Upper lobe of left lung (tissue), 6 donors: ENCODE results near the gene TTYH3. TPM values are rescaled to one million over a fixed set of nuclear protein-coding genes. Genes with fewer than 3 reads are reported as not detected.

ENCODE experiments used
- ATAC-seq, 2 donors: fragments of 200-7000 bp; cut with Tn5 transposase; one replicate each; pipeline ENCODE4 v1.9.1; 2022; ENCODE audit warnings: mild to moderate bottlenecking in 2 of 2, moderate library complexity in 2 of 2; ENCODE audit not compliant: low FRiP score in 2 of 2
- DNase-seq, 2 donors: peaks; one replicate each; pipeline ENCODE4 v3.0.0-alpha.2; 2019 to 2020
- H3K27ac ChIP-seq, 4 donors: fragments of 200-600 bp; sonication (generic); one replicate each; pipeline ENCODE4 v1.5.1; 2016 to 2019
- H3K27me3 ChIP-seq, 4 donors: fragments of 200-600 bp; sonication (generic); one replicate each; pipeline ENCODE4 v1.5.1; 2017 to 2019
- H3K36me3 ChIP-seq, 4 donors: fragments of 200-600 bp; sonication (generic); one replicate each; pipeline ENCODE4 v1.5.1; 2016 to 2019
- H3K4me1 ChIP-seq, 4 donors: fragments of 200-600 bp; sonication (generic); one replicate each; pipeline ENCODE4 v1.5.1; 2018 to 2019
- H3K4me3 ChIP-seq, 4 donors: fragments of 200-600 bp; sonication (generic); one replicate each; pipeline ENCODE4 v1.5.1; 2017 to 2019; ENCODE audit warnings: mild to moderate bottlenecking in 2 of 4, moderate library complexity in 1 of 4
- H3K9me3 ChIP-seq, 4 donors: fragments of 200-600 bp; sonication (generic); one replicate each; pipeline ENCODE4 v1.5.1; 2018 to 2019
- EP300 ChIP-seq, 4 donors: sonication (generic); formaldehyde crosslinking; IDR thresholded peaks; one replicate each; pipeline ENCODE4 v1.5.1; 2017; ENCODE audit warnings: antibody characterized with exemption in 4 of 4, control low read depth in 2 of 4
- POLR2A ChIP-seq, 4 donors: fragments of 450-650 bp; IDR thresholded peaks; one replicate each; pipeline ENCODE4 v1.5.1; 2016 to 2017; ENCODE audit warnings: antibody characterized with exemption in 4 of 4, mild to moderate bottlenecking in 2 of 4
- POLR2AphosphoS5 ChIP-seq, 2 donors: sonication (generic); formaldehyde crosslinking; IDR thresholded peaks; one replicate each; pipeline ENCODE4 v1.5.1; 2017; ENCODE audit warnings: antibody characterized with exemption in 2 of 2
- WGBS, 2 donors: methylation state at CpG; one replicate each; pipeline ENCODE4 v1.1.5; 2017 to 2018; 5-methylcytosine and 5-hydroxymethylcytosine counted together
- total RNA-seq, 6 donors: library from RNA; depleted of rRNA in 4 of 6; stranded (reverse); fragments of >200 nt in 4 of 6; gene quantifications; one replicate each; pipeline versions ENCODE4 v1.1.0 to v1.2.1, GENCODE V29; 2016 to 2021
- TF ChIP-seq, protein P1 (sequence below), 6 experiments: fragments of 450-650 bp in 4 of 6; fragments of 200-600 bp in 2 of 6; sonication (generic) in 2 of 6; IDR thresholded peaks; one replicate each; pipeline ENCODE4 v1.5.1; 2016 to 2019; ENCODE audit warnings: antibody characterized with exemption in 6 of 6
- donor health status: DM: no; HTN: no; CAD: no; lungs with moderate emphysema.
- donor health status: DM: no; HTN: yes; CAD: no; lungs with severe emphysema.

Gene TTYH3
- total RNA-seq, 6 donors from 2014 or later, result 16.5 to 69.6 (median 58.1) TPM

DNA sequence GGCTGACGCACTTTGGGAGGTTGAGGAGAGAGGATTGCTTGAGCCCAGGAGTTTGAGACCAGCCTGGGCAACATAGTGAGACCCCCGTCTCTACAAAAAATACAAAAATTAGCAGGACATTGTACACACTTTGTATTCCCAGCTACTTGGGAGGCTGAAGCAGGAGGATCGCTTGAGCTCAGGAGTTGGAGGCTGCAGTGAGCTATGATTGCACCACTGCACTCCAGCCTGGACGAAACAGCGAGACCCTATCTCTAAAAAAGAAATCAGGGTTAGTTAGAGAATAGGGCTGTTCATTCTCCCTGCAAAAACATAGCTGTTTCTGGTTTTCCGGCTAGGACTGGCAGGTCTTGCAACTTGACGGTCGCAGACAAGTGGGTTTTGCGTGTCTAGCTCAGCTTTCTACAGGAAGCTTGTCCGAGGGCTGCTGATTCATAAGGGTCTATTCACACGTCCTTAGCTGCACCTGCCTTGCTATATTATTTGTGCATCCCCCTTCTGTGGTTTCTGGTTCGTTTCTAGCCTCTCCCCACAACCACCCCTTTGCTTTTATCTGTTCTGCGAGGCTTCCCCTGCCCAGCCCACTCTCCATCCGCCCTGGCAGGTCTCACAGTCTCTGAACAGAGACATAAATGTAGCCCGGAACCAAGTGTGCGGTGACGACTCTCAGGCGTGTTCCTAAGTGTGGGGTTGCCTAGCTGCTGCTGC is 66.9 kb downstream of the TTYH3 start:
- Histone ChIP-seq H3K27ac (no peak overlapping the region), H3K4me1 (peaks cover 0 to 8% (median 0%) of the 10 kb centered on the region in 4 donors), H3K27me3 (no peaks in the 10 kb centered on the region), H3K36me3 (no peaks in the 10 kb centered on the region), H3K4me3 (no peak overlapping the region), H3K9me3 (no peaks in the 10 kb centered on the region)
- ATAC-seq, result no peak
- 50 to 52% methylated on average over 17 to 18 of the region's 18 CpGs for WGBS, 2 donors
- TF ChIP-seq, protein P1, sequence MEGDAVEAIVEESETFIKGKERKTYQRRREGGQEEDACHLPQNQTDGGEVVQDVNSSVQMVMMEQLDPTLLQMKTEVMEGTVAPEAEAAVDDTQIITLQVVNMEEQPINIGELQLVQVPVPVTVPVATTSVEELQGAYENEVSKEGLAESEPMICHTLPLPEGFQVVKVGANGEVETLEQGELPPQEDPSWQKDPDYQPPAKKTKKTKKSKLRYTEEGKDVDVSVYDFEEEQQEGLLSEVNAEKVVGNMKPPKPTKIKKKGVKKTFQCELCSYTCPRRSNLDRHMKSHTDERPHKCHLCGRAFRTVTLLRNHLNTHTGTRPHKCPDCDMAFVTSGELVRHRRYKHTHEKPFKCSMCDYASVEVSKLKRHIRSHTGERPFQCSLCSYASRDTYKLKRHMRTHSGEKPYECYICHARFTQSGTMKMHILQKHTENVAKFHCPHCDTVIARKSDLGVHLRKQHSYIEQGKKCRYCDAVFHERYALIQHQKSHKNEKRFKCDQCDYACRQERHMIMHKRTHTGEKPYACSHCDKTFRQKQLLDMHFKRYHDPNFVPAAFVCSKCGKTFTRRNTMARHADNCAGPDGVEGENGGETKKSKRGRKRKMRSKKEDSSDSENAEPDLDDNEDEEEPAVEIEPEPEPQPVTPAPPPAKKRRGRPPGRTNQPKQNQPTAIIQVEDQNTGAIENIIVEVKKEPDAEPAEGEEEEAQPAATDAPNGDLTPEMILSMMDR (IDR thresholded peaks at IDR 0.05), result no peak
- no peak for TF ChIP-seq EP300 (IDR thresholded peaks at IDR 0.05)
- TF ChIP-seq POLR2A (IDR thresholded peaks at IDR 0.05), result no peak
- no peak for TF ChIP-seq POLR2AphosphoS5 (IDR thresholded peaks at IDR 0.05)
- no peak for DNase-seq

DNA sequence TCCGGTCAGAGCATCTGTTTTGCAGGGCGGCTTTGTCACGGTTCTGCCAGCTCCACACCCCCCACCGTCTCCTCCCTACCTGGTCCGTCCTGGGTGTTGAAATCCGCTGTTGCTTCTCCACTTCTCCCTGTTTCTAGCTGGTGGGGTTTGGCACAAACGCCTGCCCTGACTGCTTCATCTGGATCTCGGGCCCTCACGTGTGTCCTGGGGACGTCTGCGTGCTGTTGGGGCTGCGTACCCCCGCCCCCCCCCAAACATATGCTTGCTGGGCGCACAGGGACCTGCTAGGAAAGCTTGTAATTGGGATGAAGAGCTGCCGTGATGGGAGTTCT is 67.5 kb downstream of the TTYH3 start:
- ATAC-seq, result no peak
- Histone ChIP-seq H3K27ac (no peak overlapping the region), H3K4me3 (no peak overlapping the region), H3K9me3 (no peaks in the 10 kb centered on the region), H3K27me3 (no peaks in the 10 kb centered on the region), H3K36me3 (no peaks in the 10 kb centered on the region), H3K4me1 (peaks cover 0 to 8% (median 0%) of the 10 kb centered on the region in 4 donors)
- DNase-seq, result no peak
- TF ChIP-seq POLR2A (IDR thresholded peaks at IDR 0.05) (no peak), EP300 (IDR thresholded peaks at IDR 0.05) (no peak), POLR2AphosphoS5 (IDR thresholded peaks at IDR 0.05) (no peak)
- 39 to 63% methylated on average over 15 of the region's 15 CpGs for WGBS, 2 donors

DNA sequence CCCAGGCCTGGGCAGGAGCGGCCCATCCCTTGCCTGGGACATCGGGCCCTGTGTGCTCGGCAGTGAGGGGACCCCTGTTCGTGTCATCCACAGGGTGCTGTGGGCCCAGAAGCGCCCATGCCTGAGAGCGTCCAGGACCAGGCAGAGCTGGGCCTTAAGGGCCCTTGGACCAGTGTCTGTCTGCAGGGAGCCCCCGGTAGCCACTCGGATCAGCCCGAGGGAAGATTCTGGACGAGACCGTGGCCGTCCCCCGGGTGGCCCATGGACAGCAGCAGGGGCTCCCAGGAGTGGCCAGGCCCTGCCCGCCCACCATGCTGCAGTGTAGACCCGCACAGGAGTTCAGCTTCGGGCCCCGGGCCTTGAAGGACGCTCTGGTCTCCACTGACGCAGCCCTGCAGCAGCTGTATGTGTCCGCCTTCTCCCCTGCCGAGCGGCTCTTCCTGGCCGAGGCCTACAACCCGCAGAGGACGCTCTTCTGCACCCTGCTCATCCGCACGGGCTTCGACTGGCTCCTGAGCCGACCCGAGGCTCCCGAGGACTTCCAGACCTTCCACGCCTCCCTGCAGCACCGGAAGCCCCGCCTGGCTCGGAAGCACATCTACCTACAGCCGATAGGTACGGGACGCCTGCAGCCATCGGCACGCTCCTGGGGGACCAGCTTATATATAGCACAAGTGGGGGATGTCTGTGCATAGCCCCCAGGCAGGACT is 68.5 kb downstream of the TTYH3 start:
- H3K27ac ChIP-seq, result no peak overlapping the region
- peak in 1 of 2 donors; percentile 75 for DNase-seq
- WGBS, 2 donors, result 90 to 92% methylated on average over 26 to 32 of the region's 40 CpGs
- H3K9me3 ChIP-seq, result no peaks in the 10 kb centered on the region
- no peak for ATAC-seq
- H3K27me3 ChIP-seq, result no peaks in the 10 kb centered on the region
- H3K36me3 ChIP-seq, result no peaks in the 10 kb centered on the region
- H3K4me3 ChIP-seq, result no peak overlapping the region
- H3K4me1 ChIP-seq, result peaks cover 0 to 8% (median 0%) of the 10 kb centered on the region in 4 donors
- TF ChIP-seq POLR2A (IDR thresholded peaks at IDR 0.05) (no peak), EP300 (IDR thresholded peaks at IDR 0.05) (no peak), POLR2AphosphoS5 (IDR thresholded peaks at IDR 0.05) (no peak)
- TF ChIP-seq, protein P1 (IDR thresholded peaks at IDR 0.05), result no peak

DNA sequence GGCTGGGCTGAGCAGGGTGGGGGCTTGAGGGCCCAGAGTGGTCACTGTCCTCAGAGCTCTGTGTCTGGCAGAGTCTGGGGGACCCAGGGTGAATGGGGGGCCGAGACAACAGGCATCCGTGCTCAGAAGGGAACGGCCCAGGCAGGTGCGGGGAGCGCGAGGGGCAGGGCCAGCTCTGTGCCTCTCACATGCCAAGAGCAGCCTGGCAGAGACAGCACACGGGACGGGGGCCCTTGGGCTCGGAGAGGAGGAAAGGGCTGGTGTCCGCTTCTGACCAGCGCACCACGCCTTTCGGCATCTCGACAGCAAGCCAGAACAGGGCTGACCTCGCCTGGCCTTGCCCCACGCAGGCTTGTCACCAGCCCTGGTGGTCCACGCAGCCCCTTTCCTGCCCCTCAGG is 69.6 kb downstream of the TTYH3 start:
- DNase-seq (peak in 1 of 2 donors; percentile 80), ATAC-seq (peak in 1 of 2 donors; percentile 5)
- H3K27me3 ChIP-seq, result no peaks in the 10 kb centered on the region
- H3K9me3 ChIP-seq, result no peaks in the 10 kb centered on the region
- 87 to 100% methylated on average over 1 to 17 of the region's 17 CpGs for WGBS, 2 donors
- H3K4me1 ChIP-seq, result peaks cover 0 to 8% (median 0%) of the 10 kb centered on the region in 4 donors
- H3K4me3 ChIP-seq, result no peak overlapping the region
- no peaks in the 10 kb centered on the region for H3K36me3 ChIP-seq
- no peak for TF ChIP-seq POLR2A (IDR thresholded peaks at IDR 0.05)
- TF ChIP-seq, protein P1 (IDR thresholded peaks at IDR 0.05), result no peak
- TF ChIP-seq POLR2AphosphoS5 (IDR thresholded peaks at IDR 0.05), result no peak
- no peak for TF ChIP-seq EP300 (IDR thresholded peaks at IDR 0.05)
- H3K27ac ChIP-seq, result peak overlapping the region in 1 of 4 donors; percentile 45

DNA sequence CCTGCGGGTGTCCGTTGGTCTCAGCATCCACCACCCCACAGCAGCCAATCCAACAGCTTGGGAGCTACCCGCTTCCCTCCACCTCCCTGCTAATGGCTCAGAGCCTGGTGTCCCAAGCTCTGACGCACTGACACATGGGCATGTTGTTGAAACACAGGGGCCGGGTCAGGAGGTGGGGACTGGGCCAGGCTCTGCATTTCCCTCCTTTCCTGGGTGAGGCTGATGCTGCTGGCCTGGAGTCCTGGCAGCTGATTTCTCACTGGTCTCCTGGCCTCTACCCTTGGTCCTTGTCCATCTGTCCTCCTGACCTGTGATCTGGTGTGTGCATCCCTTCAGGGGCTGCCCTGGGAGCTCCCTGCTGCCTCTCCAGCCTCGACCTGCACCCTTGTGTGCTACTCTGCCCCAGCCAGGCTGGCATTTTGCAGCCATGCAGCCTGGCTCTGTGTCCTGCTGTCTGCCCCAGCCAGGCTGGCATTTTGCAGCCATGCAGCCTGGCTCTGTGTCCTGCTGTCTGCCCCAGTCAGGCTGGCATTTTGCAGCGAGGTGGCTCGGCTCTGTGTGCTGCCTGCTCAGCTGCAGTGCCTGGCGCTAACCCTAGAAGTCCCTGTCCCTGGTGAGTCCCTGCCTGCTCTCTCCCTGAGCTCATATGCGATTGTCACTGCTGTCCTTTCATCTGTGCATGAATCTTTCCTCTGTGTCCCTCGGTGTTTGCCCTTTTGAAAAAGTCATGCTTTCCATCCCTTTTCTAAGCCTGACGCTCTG is 70.2 kb downstream of the TTYH3 start:
- no peak overlapping the region for H3K4me3 ChIP-seq
- H3K9me3 ChIP-seq, result no peaks in the 10 kb centered on the region
- no peaks in the 10 kb centered on the region for H3K36me3 ChIP-seq
- peaks cover 0 to 8% (median 0%) of the 10 kb centered on the region in 4 donors for H3K4me1 ChIP-seq
- peak; percentile 24 to 69 for ATAC-seq
- 62 to 81% methylated on average over 12 of the region's 12 CpGs for WGBS, 2 donors
- TF ChIP-seq, protein P1 (IDR thresholded peaks at IDR 0.05), result no peak
- TF ChIP-seq POLR2AphosphoS5 (IDR thresholded peaks at IDR 0.05) (peak in 1 of 2 donors; percentile 53), POLR2A (IDR thresholded peaks at IDR 0.05) (no peak), EP300 (IDR thresholded peaks at IDR 0.05) (no peak)
- H3K27me3 ChIP-seq, result no peaks in the 10 kb centered on the region
- peak overlapping the region in 1 of 4 donors; percentile 45 for H3K27ac ChIP-seq
- DNase-seq, result no peak
